ENCODE results near the gene ZNF771.
A peak's percentile ranks its signal among the peaks of the same experiment; 100 is the strongest.
"Not testable (repeated sequence)": the region's sequence is repeated elsewhere in the genome, so short reads cannot be mapped to it uniquely, and the experiment has no call there.

The ZNF771 gene

GRCh38 chr16:30375864-30376263, 31.5 kb upstream of the ZNF771 start:
- no peak for DNase-seq (ENCODE audit: low read depth in 2 of 3, low spot score in 2 of 3)

- DNase-seq (ENCODE audit: low read depth in 2 of 3, low spot score in 2 of 3) = no peak
These were observed 30.9 kb upstream of the ZNF771 start for GRCh38 chr16:30376461-30376902.

GRCh38 chr16:30377050-30377811, 30.2 kb upstream of the ZNF771 start:
- no peak for DNase-seq (ENCODE audit: low read depth in 2 of 3, low spot score in 2 of 3)

- DNase-seq (ENCODE audit: low read depth in 2 of 3, low spot score in 2 of 3) = peak; percentile 61 to 72 (median 62)
These were observed 29.6 kb upstream of the ZNF771 start for GRCh38 chr16:30377812-30378235.

GRCh38 chr16:30378236-30379157, 28.9 kb upstream of the ZNF771 start:
- DNase-seq (ENCODE audit: low read depth in 2 of 3, low spot score in 2 of 3) = peak; percentile 98 to 100 (median 99)

- no peak for DNase-seq (ENCODE audit: low read depth in 2 of 3, low spot score in 2 of 3)
These were observed 28.1 kb upstream of the ZNF771 start for GRCh38 chr16:30379158-30379783.

- no peak for DNase-seq (ENCODE audit: low read depth in 2 of 3, low spot score in 2 of 3)
These were observed 27.2 kb upstream of the ZNF771 start for GRCh38 chr16:30380072-30380802.

- no peak for DNase-seq (ENCODE audit: low read depth in 2 of 3, low spot score in 2 of 3)
These were observed 26.6 kb upstream of the ZNF771 start for GRCh38 chr16:30380803-30381208.

GRCh38 chr16:30381291-30382041, 25.9 kb upstream of the ZNF771 start:
- no peak for DNase-seq (ENCODE audit: low read depth in 2 of 3, low spot score in 2 of 3)

GRCh38 chr16:30382111-30382881, 25.1 kb upstream of the ZNF771 start, which contains the start of gene SEPTIN1:
Gene SEPTIN1, minus strand, starts transcription at chr16:30382561. Its CDS starts 19 bp downstream, at chr16:30382542.
- peak; percentile 59 to 61 (median 60) for DNase-seq (ENCODE audit: low read depth in 2 of 3, low spot score in 2 of 3)

GRCh38 chr16:30383521-30383920, 23.9 kb upstream of the ZNF771 start:
- DNase-seq (ENCODE audit: low read depth in 2 of 3, low spot score in 2 of 3) = no peak

GRCh38 chr16:30394592-30395154, 12.7 kb upstream of the ZNF771 start:
- DNase-seq (ENCODE audit: low read depth in 2 of 3, low spot score in 2 of 3) = no peak

GRCh38 chr16:30395155-30395991, 12.0 kb upstream of the ZNF771 start, which contains the start of gene ZNF48:
Gene ZNF48, plus strand, starts transcription at chr16:30395420. Its CDS starts 375 bp downstream, at chr16:30395795.
- peak in 1 of 3 experiments; percentile 45 for DNase-seq (ENCODE audit: low read depth in 2 of 3, low spot score in 2 of 3)

- DNase-seq (ENCODE audit: low read depth in 2 of 3, low spot score in 2 of 3) = no peak
These were observed 11.3 kb upstream of the ZNF771 start for GRCh38 chr16:30395992-30396585.

GRCh38 chr16:30396627-30397026, 10.8 kb upstream of the ZNF771 start:
- DNase-seq (ENCODE audit: low read depth in 2 of 3, low spot score in 2 of 3) = not testable (repeated sequence)

- no peak for DNase-seq (ENCODE audit: low read depth in 2 of 3, low spot score in 2 of 3)
These were observed 10.3 kb upstream of the ZNF771 start for GRCh38 chr16:30397056-30397455.

Measured in activated CD8-positive, alpha-beta memory T cell treated with anti-CD3 and anti-CD28 coated beads for 48 hours (primary cell).